ENCODE measurements around the gene OR2L5.

The OR2L5 gene, protein sequence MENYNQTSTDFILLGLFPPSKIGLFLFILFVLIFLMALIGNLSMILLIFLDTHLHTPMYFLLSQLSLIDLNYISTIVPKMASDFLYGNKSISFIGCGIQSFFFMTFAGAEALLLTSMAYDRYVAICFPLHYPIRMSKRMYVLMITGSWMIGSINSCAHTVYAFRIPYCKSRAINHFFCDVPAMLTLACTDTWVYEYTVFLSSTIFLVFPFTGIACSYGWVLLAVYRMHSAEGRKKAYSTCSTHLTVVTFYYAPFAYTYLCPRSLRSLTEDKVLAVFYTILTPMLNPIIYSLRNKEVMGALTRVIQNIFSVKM

GRCh38 chr1:248013229-248013710, at the start of gene OR2L5:
TSS of gene OR2L5 (plus strand) at chr1:248013660. CDS start at chr1:248021948, 8,288 bp downstream.
- DNase-seq, result no peak

GRCh38 chr1:247964933-247965332, 48.5 kb upstream of the OR2L5 start, which contains the start of gene OR2AK2:
TSS of gene OR2AK2 (plus strand) at chr1:247965233. CDS start at chr1:247965377, 144 bp downstream.
- DNase-seq, result no peak

- no peak for DNase-seq
Measured at GRCh38 chr1:247966532-247967204, 46.8 kb upstream of the OR2L5 start.

- no peak for DNase-seq
Measured at GRCh38 chr1:247992986-247993385, 20.5 kb upstream of the OR2L5 start.

GRCh38 chr1:247998811-247999210, 14.6 kb upstream of the OR2L5 start:
- no peak for DNase-seq

DNA sequence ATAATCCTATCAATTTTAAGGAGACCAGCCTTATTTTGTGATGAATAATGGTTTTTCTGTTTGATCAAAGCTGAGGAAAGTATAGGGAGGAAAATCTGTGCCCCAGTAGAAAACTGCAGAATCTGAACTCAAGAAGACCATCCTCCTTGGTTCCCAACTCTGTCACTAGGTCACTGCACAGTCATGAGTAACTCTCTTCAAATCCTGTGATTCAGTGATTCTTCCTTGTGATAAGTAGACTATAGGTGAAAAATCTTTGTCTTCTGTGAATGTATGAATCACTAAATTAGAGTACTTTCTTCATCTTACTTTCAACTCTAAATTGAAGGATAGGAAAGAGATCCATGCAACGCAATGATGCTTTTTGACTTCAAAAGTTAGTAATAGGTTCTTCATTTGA, 13.3 kb upstream of the OR2L5 start:
- no peak for DNase-seq

- no peak for DNase-seq
Measured at GRCh38 chr1:248007778-248008177, 5.7 kb upstream of the OR2L5 start.

- DNase-seq, result no peak
Measured at GRCh38 chr1:248009681-248010080, 3.8 kb upstream of the OR2L5 start.

DNA sequence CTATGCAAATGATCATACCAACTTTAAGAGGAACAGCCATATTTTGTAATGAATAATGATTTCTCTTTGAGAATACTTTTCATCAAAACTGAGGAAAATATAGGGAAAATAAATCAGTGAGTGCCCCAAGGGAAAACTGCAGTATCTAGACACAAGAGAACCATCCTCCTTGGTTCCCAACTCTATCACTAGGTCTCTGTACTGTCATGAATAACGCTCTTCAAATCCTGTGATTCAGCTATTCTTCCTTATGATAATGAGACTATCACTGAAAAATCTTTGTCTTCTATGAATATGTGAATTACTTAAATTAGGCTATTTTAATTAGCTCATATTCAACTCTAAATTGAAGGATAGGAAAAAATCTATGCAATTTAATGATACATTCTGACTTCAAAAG, 2.3 kb downstream of the OR2L5 start:
- DNase-seq, result no peak

DNA sequence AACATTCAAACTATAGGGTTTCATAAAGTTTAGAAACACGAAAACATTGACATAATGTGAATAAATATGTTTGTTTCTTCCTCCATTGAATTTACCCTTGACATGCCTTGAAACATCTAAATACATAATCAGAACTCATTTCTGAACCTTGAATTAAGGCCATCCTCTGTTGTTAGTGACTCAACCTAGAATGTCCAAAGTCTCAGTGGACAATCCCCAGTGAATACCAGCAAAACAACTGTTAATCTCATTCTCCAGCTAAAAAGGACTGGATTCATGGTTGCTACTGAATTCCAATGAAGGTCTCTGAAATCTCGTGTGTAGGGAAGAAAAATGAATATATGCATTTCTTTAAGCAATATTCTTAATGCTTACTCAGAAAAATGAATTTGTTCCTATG, 16.3 kb downstream of the OR2L5 start, which contains the start of gene OR2L2:
Gene OR2L2, plus strand, starts transcription at position 301 of the 400 bp plus-strand sequence. CDS start 8,198 bp downstream, outside the sequence.
- no peak for DNase-seq

DNA sequence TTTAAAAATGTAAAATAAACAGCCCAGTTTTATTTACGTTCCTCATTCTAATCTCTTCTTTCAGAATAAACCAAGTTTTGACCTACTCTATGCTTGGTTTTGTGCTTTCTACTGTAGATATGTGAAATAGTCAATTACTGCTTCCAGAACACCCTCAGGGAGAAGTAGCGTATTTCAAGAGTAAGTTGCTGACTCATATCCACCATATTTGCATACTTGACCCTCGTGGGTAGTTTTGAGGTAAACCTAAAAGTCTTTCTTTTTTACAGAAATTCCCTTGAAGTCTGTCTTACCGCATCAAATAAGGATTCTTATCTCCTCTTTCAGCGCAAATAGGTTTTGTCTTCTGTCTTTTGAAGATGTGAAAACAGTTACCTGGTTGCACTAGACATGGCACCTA, 31.7 kb downstream of the OR2L5 start:
- no peak for DNase-seq

DNA sequence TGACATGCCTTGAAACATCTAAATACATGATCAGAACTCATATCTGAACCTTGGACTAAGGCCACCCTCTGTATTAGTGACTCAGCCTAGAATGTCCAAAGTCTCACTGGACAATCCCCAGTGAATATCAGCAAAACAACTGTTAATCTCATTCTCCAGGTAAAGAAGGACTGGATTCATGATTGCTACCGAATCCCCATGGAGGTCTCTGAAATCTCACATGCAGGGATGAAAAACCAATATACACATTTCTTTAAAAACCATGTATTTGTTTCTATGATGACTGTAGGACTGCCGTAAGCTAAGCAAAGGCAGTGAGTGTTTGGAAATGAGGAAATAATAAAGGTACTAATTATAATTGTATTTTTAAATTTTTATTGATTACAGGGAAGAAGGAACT, 33.1 kb downstream of the OR2L5 start, which contains the start of gene OR2L3:
Gene OR2L3, plus strand, starts transcription at position 301 of the 400 bp plus-strand sequence. CDS start 13,846 bp downstream, outside the sequence.
- no peak for DNase-seq

GRCh38 chr1:248047008-248047407, 33.5 kb downstream of the OR2L5 start:
- DNase-seq, result no peak

DNA sequence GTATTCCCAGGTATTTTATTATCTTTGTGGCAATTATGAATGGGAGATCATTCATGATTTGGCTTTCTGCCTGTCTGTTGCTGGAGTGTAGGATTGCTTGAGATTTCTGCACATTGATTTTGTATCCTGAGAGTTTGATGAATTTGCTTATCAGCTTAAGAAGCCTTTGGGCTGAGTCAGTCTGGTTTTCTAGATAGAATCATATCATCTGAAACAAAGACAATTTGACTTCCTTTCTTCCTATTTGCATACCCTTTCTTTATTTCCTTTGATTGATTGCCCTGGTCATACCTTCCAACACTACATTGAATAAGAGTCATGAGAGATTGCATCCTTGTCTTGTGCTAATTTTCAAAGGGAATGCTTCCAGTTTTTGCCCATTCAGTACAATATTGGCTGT, 41.2 kb downstream of the OR2L5 start:
- DNase-seq, result no peak

- no peak for DNase-seq
Measured at GRCh38 chr1:248055261-248055660, 41.8 kb downstream of the OR2L5 start.

DNA sequence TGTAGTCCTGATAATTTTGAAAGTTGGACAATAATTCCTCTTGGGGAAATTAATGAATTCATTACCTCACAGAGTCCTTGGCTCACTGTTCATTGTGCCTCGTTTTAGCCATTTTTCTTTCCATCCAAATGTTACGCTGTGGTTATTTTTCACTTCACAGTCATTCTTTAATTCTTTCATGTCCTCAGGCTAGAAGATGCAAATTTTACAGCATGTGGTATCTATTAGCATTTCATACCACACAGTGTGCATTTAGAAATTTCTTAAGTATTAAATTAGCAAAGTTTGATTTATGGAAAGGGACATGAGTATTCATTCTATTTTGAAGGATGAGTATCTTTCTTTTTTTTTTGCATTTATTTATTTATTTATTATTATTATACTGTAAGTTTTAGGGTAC, 51.6 kb downstream of the OR2L5 start:
- DNase-seq, result no peak

GRCh38 chr1:248065604-248066003, 52.1 kb downstream of the OR2L5 start:
- DNase-seq, result no peak
